NCI-H345 (cell line): Measurements from ENCODE around the gene HTD2.
A peak's percentile ranks its signal among the peaks of the same experiment; 100 is the strongest.
"Not testable (repeated sequence)": the region's sequence is repeated elsewhere in the genome, so short reads cannot be mapped to it uniquely, and the experiment has no call there.

Experiments used
- DNase-seq: peaks from one replicate; lab custom pipeline; 2025; lab: John Stamatoyannopoulos, UW

Gene HTD2

GRCh38 chr3:58305882-58306711 is at the start of gene HTD2, which contains the start of gene RPP14:
Gene HTD2 (plus strand): TSS chr3:58306520. CDS start chr3:58317614, 11,094 bp downstream.
Gene RPP14 (plus strand): TSS chr3:58306245. CDS start chr3:58310330, 4,085 bp downstream.
- DNase-seq: peak; percentile 95

GRCh38 chr3:58258392-58259055 is 47.8 kb upstream of the HTD2 start:
- DNase-seq: no peak

GRCh38 chr3:58260261-58260731 is 46.0 kb upstream of the HTD2 start:
- no peak for DNase-seq

- DNase-seq: no peak
Observed at GRCh38 chr3:58260733-58261132, 45.6 kb upstream of the HTD2 start.

- DNase-seq: no peak
Observed at GRCh38 chr3:58261954-58262666, 44.2 kb upstream of the HTD2 start.

GRCh38 chr3:58266577-58266976 is 39.7 kb upstream of the HTD2 start:
- no peak for DNase-seq

GRCh38 chr3:58267543-58267942 is 38.8 kb upstream of the HTD2 start:
- DNase-seq: not testable (repeated sequence)

GRCh38 chr3:58269356-58269755 is 37.0 kb upstream of the HTD2 start:
- DNase-seq: no peak

- no peak for DNase-seq
Observed at GRCh38 chr3:58270485-58270884, 35.8 kb upstream of the HTD2 start.

GRCh38 chr3:58271901-58272501 is 34.3 kb upstream of the HTD2 start:
- DNase-seq: no peak

- no peak for DNase-seq
Observed at GRCh38 chr3:58272891-58273290, 33.4 kb upstream of the HTD2 start.

- not testable (repeated sequence) for DNase-seq
Observed at GRCh38 chr3:58273362-58273761, 33.0 kb upstream of the HTD2 start.

- no peak for DNase-seq
Observed at GRCh38 chr3:58274027-58274614, 32.2 kb upstream of the HTD2 start.

- DNase-seq: no peak
Observed at GRCh38 chr3:58281069-58281468, 25.3 kb upstream of the HTD2 start.

GRCh38 chr3:58285334-58285733 is 21.0 kb upstream of the HTD2 start:
- no peak for DNase-seq

- no peak for DNase-seq
Observed at GRCh38 chr3:58287354-58287753, 19.0 kb upstream of the HTD2 start.

- no peak for DNase-seq
Observed at GRCh38 chr3:58288011-58288728, 18.1 kb upstream of the HTD2 start.

- DNase-seq: not testable (repeated sequence)
Observed at GRCh38 chr3:58288964-58289613, 17.2 kb upstream of the HTD2 start.

- not testable (repeated sequence) for DNase-seq
Observed at GRCh38 chr3:58290446-58290845, 15.9 kb upstream of the HTD2 start.

GRCh38 chr3:58291671-58292338 is 14.5 kb upstream of the HTD2 start:
- no peak for DNase-seq
